Activated T-helper 1 cell treated with anti-CD3 and anti-CD28 coated beads, Interleukin-12 subunit alpha, Interleukin-12 subunit beta, Interleukin-2, Interleukin-4 antibody, amounts not matched to agents 30 ng/mL and 10 ng/mL and 1 ng/mL, durations not matched to agents 14 hours and 24 hours and 36 hours (primary cell): ENCODE results near the gene EXOC6B. TPM values are rescaled to one million over a fixed set of nuclear protein-coding genes. Genes with fewer than 3 reads are reported as not detected.

Source experiments
- DNase-seq: peaks from one replicate; pipeline ENCODE4 v3.0.0; 2021; ENCODE audit warnings: low spot score
- H3K27ac Mint-ChIP-seq: one replicate; pipeline ENCODE4 v1.8.0; 2021; ENCODE audit warnings: mild to moderate bottlenecking, mixed read lengths
- H3K27me3 Mint-ChIP-seq: one replicate; pipeline ENCODE4 v1.8.0; 2022; ENCODE audit warnings: mild to moderate bottlenecking, moderate library complexity, mixed read lengths; ENCODE audit not compliant: insufficient read depth
- H3K36me3 Mint-ChIP-seq: one replicate; pipeline ENCODE4 v1.8.0; 2021; ENCODE audit warnings: low read depth, mixed read lengths
- H3K4me1 Mint-ChIP-seq: one replicate; pipeline ENCODE4 v1.8.0; 2021; ENCODE audit warnings: low read depth, mixed read lengths
- H3K4me3 Mint-ChIP-seq: one replicate; pipeline ENCODE4 v1.8.0; 2021; ENCODE audit warnings: mild to moderate bottlenecking, moderate library complexity, mixed read lengths
- H3K9me3 Mint-ChIP-seq: one replicate; pipeline ENCODE4 v1.8.0; 2021; ENCODE audit warnings: mixed read lengths
- intact Hi-C: fragments of 100-400 bp; cut with micrococcal nuclease; formaldehyde crosslinking; loops from one replicate; pipeline ENCODE4 v1.15.1; 2024
- total RNA-seq: library from RNA; stranded (reverse); gene quantifications from 2 replicates; pipeline ENCODE4 v1.2.3, GENCODE V29; 2022

Gene EXOC6B
- total RNA-seq, 1 donor from 2014 or later = 7.7 TPM

- Mint-ChIP-seq H3K36me3 (no peaks in the 10 kb centered on the region), H3K27ac (no peak overlapping the region), H3K4me3 (no peak overlapping the region), H3K9me3 (peaks cover 17% of the 10 kb centered on the region), H3K4me1 (no peaks in the 10 kb centered on the region), H3K27me3 (no peaks in the 10 kb centered on the region)
- intact Hi-C loops = no loop called here
- DNase-seq = no peak
These were observed 431.2 kb downstream of the EXOC6B start for GRCh38 chr2:72394541-72395070.

DNA sequence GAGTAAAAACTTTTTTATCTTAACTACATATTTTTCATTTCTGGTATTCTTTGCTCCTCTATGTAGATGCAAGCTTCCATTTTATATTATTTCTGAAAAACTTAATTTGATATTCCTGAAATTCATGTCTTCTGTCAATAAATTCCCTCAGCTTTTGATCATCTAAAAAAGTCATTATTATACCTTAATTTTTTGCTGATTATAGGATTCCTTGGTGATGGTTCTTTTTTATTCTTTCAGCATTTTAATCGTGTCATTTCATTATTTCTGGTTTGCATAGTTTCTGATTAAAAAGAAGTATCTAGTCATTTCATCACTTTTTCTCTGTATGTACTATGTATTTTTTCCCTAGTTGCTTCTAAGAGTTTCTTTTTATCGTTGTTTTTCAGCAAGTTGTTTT is 436.4 kb downstream of the EXOC6B start:
- H3K4me1 Mint-ChIP-seq = no peaks in the 10 kb centered on the region
- H3K27me3 Mint-ChIP-seq = no peaks in the 10 kb centered on the region
- H3K27ac Mint-ChIP-seq = no peak overlapping the region
- H3K4me3 Mint-ChIP-seq = no peak overlapping the region
- H3K36me3 Mint-ChIP-seq = no peaks in the 10 kb centered on the region
- intact Hi-C loops = no loop called here
- peaks cover 27% of the 10 kb centered on the region for H3K9me3 Mint-ChIP-seq
- no peak for DNase-seq

DNA sequence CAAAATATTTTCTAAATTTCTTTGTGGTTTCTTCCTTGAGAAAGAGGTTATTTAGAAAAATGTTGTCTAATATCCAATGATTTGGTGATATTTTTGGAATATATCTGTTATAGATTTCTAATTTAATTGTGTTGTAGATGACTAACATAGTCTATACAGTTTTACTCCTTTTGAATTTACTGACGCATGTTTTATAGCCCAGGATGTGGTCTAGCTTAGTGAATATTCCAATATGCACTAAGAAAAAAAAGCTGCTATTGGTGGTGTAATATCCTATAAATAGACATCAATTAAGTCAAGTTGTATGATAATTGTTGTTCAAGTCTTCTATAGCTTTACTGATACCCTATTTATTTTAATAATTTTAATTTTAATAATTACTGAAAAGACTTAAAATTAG is 437.6 kb downstream of the EXOC6B start:
- Mint-ChIP-seq H3K27ac (no peak overlapping the region), H3K27me3 (no peaks in the 10 kb centered on the region), H3K4me1 (no peaks in the 10 kb centered on the region), H3K4me3 (no peak overlapping the region), H3K36me3 (no peaks in the 10 kb centered on the region), H3K9me3 (peaks cover 27% of the 10 kb centered on the region)
- no peak for DNase-seq
- intact Hi-C loops = no loop called here

DNA sequence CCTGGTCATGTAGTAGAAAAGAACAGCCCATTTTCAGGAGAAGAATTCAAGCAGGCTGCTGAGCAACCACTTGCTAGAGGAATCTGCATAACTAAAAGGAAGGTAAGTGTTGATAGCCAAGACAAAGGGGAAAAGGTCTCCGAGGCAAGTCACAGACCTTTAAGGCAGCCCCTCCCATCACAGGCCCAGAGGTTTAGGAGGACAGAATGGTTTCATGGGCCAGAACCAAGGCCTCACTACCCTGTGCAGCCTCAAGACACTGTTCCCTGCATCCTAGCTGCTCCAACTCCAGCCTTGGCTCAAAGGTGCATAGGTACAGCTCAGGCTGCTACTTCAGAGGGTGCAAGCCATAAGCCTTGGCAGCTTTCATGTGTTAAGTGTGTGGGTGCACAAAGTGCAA is 439.5 kb downstream of the EXOC6B start:
- no peak for DNase-seq
- Mint-ChIP-seq H3K9me3 (peaks cover 28% of the 10 kb centered on the region), H3K4me1 (no peaks in the 10 kb centered on the region), H3K4me3 (no peak overlapping the region), H3K27ac (no peak overlapping the region), H3K27me3 (no peaks in the 10 kb centered on the region), H3K36me3 (no peaks in the 10 kb centered on the region)
- intact Hi-C loops = no loop called here

- no peak overlapping the region for H3K27ac Mint-ChIP-seq
- no peaks in the 10 kb centered on the region for H3K27me3 Mint-ChIP-seq
- H3K9me3 Mint-ChIP-seq = peaks cover 9% of the 10 kb centered on the region
- H3K4me3 Mint-ChIP-seq = no peak overlapping the region
- H3K36me3 Mint-ChIP-seq = no peaks in the 10 kb centered on the region
- DNase-seq = no peak
- intact Hi-C loops = no loop called here
- no peaks in the 10 kb centered on the region for H3K4me1 Mint-ChIP-seq
These were observed 447.0 kb downstream of the EXOC6B start for GRCh38 chr2:72378753-72379348.

GRCh38 chr2:72367530-72368225 is 458.2 kb downstream of the EXOC6B start:
- no peak overlapping the region for H3K4me3 Mint-ChIP-seq
- H3K36me3 Mint-ChIP-seq = no peaks in the 10 kb centered on the region
- H3K27me3 Mint-ChIP-seq = no peaks in the 10 kb centered on the region
- intact Hi-C loops = no loop called here
- no peaks in the 10 kb centered on the region for H3K4me1 Mint-ChIP-seq
- H3K9me3 Mint-ChIP-seq = peaks cover 14% of the 10 kb centered on the region
- no peak overlapping the region for H3K27ac Mint-ChIP-seq
- DNase-seq = no peak

DNA sequence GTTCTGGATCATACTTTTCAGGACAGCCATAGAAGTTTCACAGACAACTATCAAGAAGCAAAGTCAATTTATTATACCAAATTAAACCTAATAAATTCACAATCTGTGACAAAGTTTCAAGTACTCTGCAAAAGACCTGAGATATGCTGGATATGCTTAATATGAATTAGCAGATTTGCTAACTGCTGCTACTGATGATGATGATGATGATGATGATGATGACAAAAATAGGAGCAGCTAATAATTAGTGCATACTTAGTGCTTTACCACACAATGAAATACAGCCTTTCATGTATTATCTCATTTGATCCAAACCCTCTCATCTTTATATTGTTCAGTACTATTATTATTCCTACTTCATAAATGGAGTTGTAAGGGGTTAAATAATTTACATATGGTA is 462.4 kb downstream of the EXOC6B start:
- intact Hi-C loops = no loop called here
- no peaks in the 10 kb centered on the region for H3K36me3 Mint-ChIP-seq
- no peaks in the 10 kb centered on the region for H3K27me3 Mint-ChIP-seq
- H3K4me1 Mint-ChIP-seq = no peaks in the 10 kb centered on the region
- no peak overlapping the region for H3K27ac Mint-ChIP-seq
- H3K4me3 Mint-ChIP-seq = no peak overlapping the region
- no peak for DNase-seq
- H3K9me3 Mint-ChIP-seq = no peaks in the 10 kb centered on the region

GRCh38 chr2:72362733-72363132 is 463.1 kb downstream of the EXOC6B start:
- H3K4me1 Mint-ChIP-seq = no peaks in the 10 kb centered on the region
- H3K36me3 Mint-ChIP-seq = no peaks in the 10 kb centered on the region
- DNase-seq = no peak

DNA sequence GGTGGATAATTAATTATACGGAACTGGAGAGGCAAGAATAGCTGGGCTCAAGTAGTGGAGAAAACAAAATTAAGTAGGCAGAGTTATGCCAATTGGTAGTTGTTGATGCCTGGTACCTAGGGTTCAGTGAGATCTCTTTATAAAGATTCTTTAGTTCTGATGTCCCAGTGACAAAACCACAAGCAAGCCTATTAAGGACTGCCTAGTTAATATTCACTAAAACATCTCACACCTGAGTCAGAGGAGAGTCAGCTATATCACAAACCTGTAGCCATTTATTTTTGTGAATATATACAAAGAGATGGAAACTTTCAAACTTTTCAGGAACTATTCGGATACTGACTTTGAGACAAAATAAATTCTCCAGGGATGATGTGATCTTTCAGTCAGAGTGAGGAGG is 464.3 kb downstream of the EXOC6B start:
- intact Hi-C loops = no loop called here
- no peak for DNase-seq
- no peaks in the 10 kb centered on the region for H3K36me3 Mint-ChIP-seq
- no peak overlapping the region for H3K4me3 Mint-ChIP-seq
- no peak overlapping the region for H3K27ac Mint-ChIP-seq
- no peaks in the 10 kb centered on the region for H3K27me3 Mint-ChIP-seq
- no peaks in the 10 kb centered on the region for H3K4me1 Mint-ChIP-seq
- no peaks in the 10 kb centered on the region for H3K9me3 Mint-ChIP-seq

More at GRCh38 chr2:72362733-72363132, 463.1 kb downstream of the EXOC6B start:
- Mint-ChIP-seq H3K27ac (no peak overlapping the region), H3K27me3 (no peaks in the 10 kb centered on the region), H3K9me3 (no peaks in the 10 kb centered on the region), H3K4me3 (no peak overlapping the region)
- intact Hi-C loops = no loop called here

- no peak overlapping the region for H3K4me3 Mint-ChIP-seq
- H3K9me3 Mint-ChIP-seq = no peaks in the 10 kb centered on the region
- no peaks in the 10 kb centered on the region for H3K27me3 Mint-ChIP-seq
- no peak overlapping the region for H3K27ac Mint-ChIP-seq
- no peak for DNase-seq
- H3K36me3 Mint-ChIP-seq = no peaks in the 10 kb centered on the region
- intact Hi-C loops = no loop called here
- no peaks in the 10 kb centered on the region for H3K4me1 Mint-ChIP-seq
These were observed 464.8 kb downstream of the EXOC6B start for GRCh38 chr2:72361042-72361441.

DNA sequence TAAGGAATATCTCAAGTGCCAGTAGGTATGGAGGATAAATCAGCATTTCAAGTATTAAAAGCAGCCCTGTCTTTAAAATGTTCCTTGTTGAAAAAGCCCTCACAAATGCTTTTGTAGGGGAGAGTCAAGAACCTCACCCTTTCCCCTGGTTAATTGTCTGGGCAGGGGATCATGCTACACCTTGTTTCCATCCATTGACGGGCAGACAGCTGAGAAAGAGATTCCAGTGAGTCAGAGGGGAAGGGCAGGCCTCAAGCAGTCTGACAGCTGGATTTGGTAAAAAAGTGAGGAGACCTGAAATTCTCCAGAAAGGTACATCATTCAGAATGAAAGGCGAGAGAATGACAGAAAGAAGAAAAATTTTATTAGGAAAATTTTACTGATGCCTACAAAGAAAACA is 475.0 kb downstream of the EXOC6B start:
- no peaks in the 10 kb centered on the region for H3K4me1 Mint-ChIP-seq
- H3K27ac Mint-ChIP-seq = no peak overlapping the region
- intact Hi-C loops = no loop called here
- peaks cover 1% of the 10 kb centered on the region for H3K27me3 Mint-ChIP-seq
- H3K36me3 Mint-ChIP-seq = no peaks in the 10 kb centered on the region
- no peak for DNase-seq
- H3K9me3 Mint-ChIP-seq = no peaks in the 10 kb centered on the region
- H3K4me3 Mint-ChIP-seq = no peak overlapping the region

DNA sequence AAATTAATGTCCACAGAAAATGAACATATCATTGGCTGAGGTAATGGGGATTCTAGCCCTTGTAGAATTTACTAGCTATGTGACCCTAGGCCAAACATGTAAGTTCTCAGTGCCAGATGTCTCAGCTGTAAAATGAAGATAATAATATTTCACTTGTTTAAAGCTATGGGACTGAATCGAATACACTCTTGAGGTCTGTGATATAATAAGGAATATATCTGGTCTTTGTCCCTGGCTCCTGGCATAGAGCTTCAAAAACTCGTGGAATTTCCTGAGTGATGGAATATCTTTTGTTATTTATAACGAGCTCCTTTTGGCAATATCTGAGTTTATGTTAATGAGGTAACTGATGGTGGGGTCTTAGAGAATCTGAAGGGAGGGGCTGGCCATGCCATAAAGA is 476.8 kb downstream of the EXOC6B start:
- Mint-ChIP-seq H3K4me3 (no peak overlapping the region), H3K4me1 (no peaks in the 10 kb centered on the region), H3K36me3 (no peaks in the 10 kb centered on the region), H3K9me3 (peaks cover 3% of the 10 kb centered on the region), H3K27ac (no peak overlapping the region), H3K27me3 (peaks cover 1% of the 10 kb centered on the region)
- DNase-seq = no peak
- intact Hi-C loops = no loop called here

DNA sequence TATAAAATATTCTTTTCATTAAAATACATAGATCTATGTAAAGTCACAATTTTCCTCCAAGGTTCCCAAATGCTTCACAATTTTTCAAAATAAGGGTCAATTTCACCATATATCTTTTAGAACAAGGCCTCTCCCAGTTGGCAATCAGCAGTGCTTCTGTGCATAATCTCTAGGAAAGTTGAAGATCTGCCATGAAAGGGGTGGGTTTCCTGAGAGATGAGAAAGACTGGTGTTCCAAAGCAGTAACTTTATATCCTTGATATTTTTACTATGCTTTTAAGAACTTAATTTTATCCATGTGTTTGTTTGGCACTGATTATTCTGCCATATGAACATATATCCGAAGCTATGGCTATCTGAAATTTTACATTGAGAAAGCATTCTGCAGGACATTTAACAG is 478.8 kb downstream of the EXOC6B start:
- DNase-seq = no peak
- Mint-ChIP-seq H3K27me3 (peaks cover 1% of the 10 kb centered on the region), H3K27ac (no peak overlapping the region), H3K4me1 (no peaks in the 10 kb centered on the region), H3K9me3 (peaks cover 3% of the 10 kb centered on the region), H3K36me3 (no peaks in the 10 kb centered on the region), H3K4me3 (no peak overlapping the region)
- intact Hi-C loops = no loop called here
